ENCODE measurements around the gene MAN1B1.

The MAN1B1 gene

DNA sequence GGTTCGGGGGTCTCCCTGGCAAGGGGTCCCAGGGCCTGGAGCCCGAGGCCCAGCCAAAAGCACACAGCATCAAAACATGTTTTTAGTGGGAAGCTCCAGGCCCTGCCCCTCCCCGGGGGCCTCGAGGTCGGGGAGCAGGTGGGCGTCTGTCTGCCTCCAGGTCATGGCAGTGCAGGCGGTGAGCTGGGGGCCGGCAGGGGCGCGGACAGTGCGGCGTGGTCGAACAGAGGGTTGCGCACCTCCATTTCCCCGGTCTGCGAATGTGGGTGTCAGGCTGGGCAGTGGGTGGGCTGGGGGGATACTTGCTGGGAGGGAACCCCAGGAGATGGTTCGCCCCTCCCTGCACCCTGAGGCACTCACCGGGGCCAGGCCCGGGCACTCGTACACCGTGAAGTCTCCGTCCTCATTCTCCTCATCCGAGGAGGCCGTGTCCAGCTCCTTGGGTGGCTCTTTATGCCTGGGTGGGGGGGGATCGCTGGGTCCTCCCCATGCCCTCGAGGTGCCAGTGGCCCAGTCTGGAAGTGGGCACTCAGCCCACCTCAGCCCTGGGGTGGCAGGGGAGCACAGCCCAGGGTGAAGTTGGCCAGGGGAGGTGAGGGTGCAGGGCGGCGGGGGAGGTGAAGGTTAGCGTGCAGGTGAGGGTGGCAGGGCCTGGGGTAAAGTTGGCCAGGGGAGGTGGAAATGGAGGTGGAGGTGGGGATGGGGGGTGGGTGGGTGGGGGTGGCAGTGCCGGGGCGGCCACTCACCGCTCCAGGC, 47.0 kb upstream of the MAN1B1 start:
- Histone ChIP-seq H3K79me1 (ENCODE audit: low read length) (no peaks in the 10 kb centered on the region), H3K27ac (ENCODE audit: low read depth, low read length) (no peak overlapping the region), H3K27me3 (ENCODE audit: insufficient read depth, low read length) (peaks cover 4% of the 10 kb centered on the region), H3K79me2 (ENCODE audit: control insufficient read depth, insufficient read depth, low read length, poor library complexity) (no peaks in the 10 kb centered on the region), H3K4me1 (ENCODE audit: control insufficient read depth in 1 of 2, insufficient read depth in 2 of 2, low read length in 2 of 2) (no peaks in the 10 kb centered on the region), H4K8ac (ENCODE audit: low read depth, low read length) (no peak overlapping the region), H3K4ac (ENCODE audit: low read depth, low read length) (no peak overlapping the region), H2BK5ac (ENCODE audit: low read depth, low read length, poor library complexity) (no peak overlapping the region), H4K12ac (ENCODE audit: low read depth, low read length) (no peak overlapping the region), H2BK120ac (ENCODE audit: insufficient read depth, low read length, poor library complexity) (no peak overlapping the region), H4K91ac (ENCODE audit: low read depth, low read length) (no peak overlapping the region), H3K18ac (ENCODE audit: low read length) (no peak overlapping the region), H3K9ac (ENCODE audit: low read length) (no peak overlapping the region), H3K14ac (ENCODE audit: low read length) (no peak overlapping the region), H2AK5ac (ENCODE audit: low read length) (no peak overlapping the region), H3K36me3 (ENCODE audit: control insufficient read depth in 1 of 2, insufficient read depth in 2 of 2, low read length in 2 of 2) (no peaks in the 10 kb centered on the region), H3K4me2 (ENCODE audit: low read length) (no peak overlapping the region), H3K9me3 (ENCODE audit: insufficient read depth, low read depth, low read length) (peaks cover 5% of the 10 kb centered on the region), H3K4me3 (ENCODE audit: low read depth, low read length) (no peak overlapping the region), H2AFZ (ENCODE audit: insufficient read depth, low read length, poor library complexity) (no peak overlapping the region), H3K23ac (ENCODE audit: low read length) (no peak overlapping the region), H2BK12ac (ENCODE audit: low read length) (no peak overlapping the region)
- WGBS (ENCODE audit: extremely low coverage, insufficient coverage, insufficient read length), result no CpG with 5 or more reads among the region's 32 CpGs
- DNase-seq, result no peak

DNA sequence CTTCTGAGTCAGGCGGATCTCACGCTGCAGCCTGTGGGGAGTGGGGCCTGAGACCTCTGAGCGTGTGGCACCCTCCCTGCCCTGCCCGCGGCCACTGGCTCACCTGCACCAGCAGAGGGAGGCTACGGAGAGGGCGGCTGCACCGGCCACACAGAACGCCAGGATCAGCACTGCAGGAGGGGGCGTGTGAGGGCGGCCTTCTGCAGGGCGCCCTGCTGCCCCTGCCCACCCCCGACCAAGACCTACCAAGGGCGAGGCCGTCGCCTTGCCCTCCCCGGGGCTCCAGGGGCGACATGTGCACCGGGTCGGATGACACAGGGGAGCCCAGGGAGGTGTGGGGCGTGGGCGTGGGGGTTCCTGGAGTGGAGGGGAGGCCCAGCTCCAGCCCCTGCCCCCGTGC, 46.2 kb upstream of the MAN1B1 start:
- H3K9ac ChIP-seq (ENCODE audit: low read length), result no peak overlapping the region
- H3K4ac ChIP-seq (ENCODE audit: low read depth, low read length), result no peak overlapping the region
- no peak overlapping the region for H3K27ac ChIP-seq (ENCODE audit: low read depth, low read length)
- H2AK5ac ChIP-seq (ENCODE audit: low read length), result no peak overlapping the region
- H3K4me1 ChIP-seq (ENCODE audit: control insufficient read depth in 1 of 2, insufficient read depth in 2 of 2, low read length in 2 of 2), result peaks cover 3 to 6% of the 10 kb centered on the region in 2 experiments
- H3K79me1 ChIP-seq (ENCODE audit: low read length), result no peaks in the 10 kb centered on the region
- H2AFZ ChIP-seq (ENCODE audit: insufficient read depth, low read length, poor library complexity), result no peak overlapping the region
- H4K8ac ChIP-seq (ENCODE audit: low read depth, low read length), result no peak overlapping the region
- no peak overlapping the region for H3K14ac ChIP-seq (ENCODE audit: low read length)
- no peaks in the 10 kb centered on the region for H3K36me3 ChIP-seq (ENCODE audit: control insufficient read depth in 1 of 2, insufficient read depth in 2 of 2, low read length in 2 of 2)
- no peak overlapping the region for H3K4me2 ChIP-seq (ENCODE audit: low read length)
- H3K27me3 ChIP-seq (ENCODE audit: insufficient read depth, low read length), result peaks cover 12% of the 10 kb centered on the region
- H3K9me3 ChIP-seq (ENCODE audit: insufficient read depth, low read depth, low read length), result peaks cover 5% of the 10 kb centered on the region
- H3K79me2 ChIP-seq (ENCODE audit: control insufficient read depth, insufficient read depth, low read length, poor library complexity), result no peaks in the 10 kb centered on the region
- no peak overlapping the region for H4K91ac ChIP-seq (ENCODE audit: low read depth, low read length)
- H2BK120ac ChIP-seq (ENCODE audit: insufficient read depth, low read length, poor library complexity), result no peak overlapping the region
- no peak overlapping the region for H3K23ac ChIP-seq (ENCODE audit: low read length)
- H4K12ac ChIP-seq (ENCODE audit: low read depth, low read length), result no peak overlapping the region
- H3K18ac ChIP-seq (ENCODE audit: low read length), result no peak overlapping the region
- DNase-seq, result no peak
- WGBS (ENCODE audit: extremely low coverage, insufficient coverage, insufficient read length), result no CpG with 5 or more reads among the region's 23 CpGs
- no peak overlapping the region for H2BK12ac ChIP-seq (ENCODE audit: low read length)
- H2BK5ac ChIP-seq (ENCODE audit: low read depth, low read length, poor library complexity), result no peak overlapping the region
- no peak overlapping the region for H3K4me3 ChIP-seq (ENCODE audit: low read depth, low read length)

DNA sequence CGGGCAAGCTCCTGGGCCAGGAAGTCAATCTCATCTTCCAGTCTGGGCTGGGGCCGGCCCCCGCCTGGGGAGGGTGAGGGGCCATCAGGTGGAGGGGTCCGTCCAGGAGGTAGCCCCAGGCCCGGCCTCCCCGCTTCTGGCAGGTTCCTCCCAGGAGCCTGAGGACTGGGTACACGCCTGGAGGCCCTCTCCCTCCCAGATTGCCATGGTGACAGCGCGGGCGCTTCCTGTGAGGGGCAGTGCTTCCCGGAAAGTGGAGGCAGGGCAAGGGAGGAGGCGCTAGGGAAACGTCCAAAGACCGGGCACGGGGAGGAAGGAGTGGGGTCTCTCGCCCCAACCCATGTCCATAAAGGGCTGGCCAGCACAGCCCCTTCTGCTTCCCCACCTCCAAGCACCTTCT, 45.7 kb upstream of the MAN1B1 start:
- H3K23ac ChIP-seq (ENCODE audit: low read length), result no peak overlapping the region
- H3K27me3 ChIP-seq (ENCODE audit: insufficient read depth, low read length), result peaks cover 18% of the 10 kb centered on the region
- H3K4ac ChIP-seq (ENCODE audit: low read depth, low read length), result no peak overlapping the region
- no peak overlapping the region for H2AFZ ChIP-seq (ENCODE audit: insufficient read depth, low read length, poor library complexity)
- H3K9me3 ChIP-seq (ENCODE audit: insufficient read depth, low read depth, low read length), result peaks cover 3% of the 10 kb centered on the region
- no peaks in the 10 kb centered on the region for H3K79me1 ChIP-seq (ENCODE audit: low read length)
- peaks cover 6 to 11% of the 10 kb centered on the region in 2 experiments for H3K4me1 ChIP-seq (ENCODE audit: control insufficient read depth in 1 of 2, insufficient read depth in 2 of 2, low read length in 2 of 2)
- no peak overlapping the region for H3K18ac ChIP-seq (ENCODE audit: low read length)
- H4K91ac ChIP-seq (ENCODE audit: low read depth, low read length), result no peak overlapping the region
- no peak overlapping the region for H3K14ac ChIP-seq (ENCODE audit: low read length)
- H4K12ac ChIP-seq (ENCODE audit: low read depth, low read length), result no peak overlapping the region
- no CpG with 5 or more reads among the region's 16 CpGs for WGBS (ENCODE audit: extremely low coverage, insufficient coverage, insufficient read length)
- H3K9ac ChIP-seq (ENCODE audit: low read length), result no peak overlapping the region
- no peak overlapping the region for H3K4me2 ChIP-seq (ENCODE audit: low read length)
- H2BK5ac ChIP-seq (ENCODE audit: low read depth, low read length, poor library complexity), result no peak overlapping the region
- H2BK12ac ChIP-seq (ENCODE audit: low read length), result no peak overlapping the region
- no peak overlapping the region for H4K8ac ChIP-seq (ENCODE audit: low read depth, low read length)
- no peak overlapping the region for H3K4me3 ChIP-seq (ENCODE audit: low read depth, low read length)
- H3K79me2 ChIP-seq (ENCODE audit: control insufficient read depth, insufficient read depth, low read length, poor library complexity), result no peaks in the 10 kb centered on the region
- H2AK5ac ChIP-seq (ENCODE audit: low read length), result no peak overlapping the region
- no peak overlapping the region for H3K27ac ChIP-seq (ENCODE audit: low read depth, low read length)
- H3K36me3 ChIP-seq (ENCODE audit: control insufficient read depth in 1 of 2, insufficient read depth in 2 of 2, low read length in 2 of 2), result no peaks in the 10 kb centered on the region
- H2BK120ac ChIP-seq (ENCODE audit: insufficient read depth, low read length, poor library complexity), result no peak overlapping the region
- no peak for DNase-seq

DNA sequence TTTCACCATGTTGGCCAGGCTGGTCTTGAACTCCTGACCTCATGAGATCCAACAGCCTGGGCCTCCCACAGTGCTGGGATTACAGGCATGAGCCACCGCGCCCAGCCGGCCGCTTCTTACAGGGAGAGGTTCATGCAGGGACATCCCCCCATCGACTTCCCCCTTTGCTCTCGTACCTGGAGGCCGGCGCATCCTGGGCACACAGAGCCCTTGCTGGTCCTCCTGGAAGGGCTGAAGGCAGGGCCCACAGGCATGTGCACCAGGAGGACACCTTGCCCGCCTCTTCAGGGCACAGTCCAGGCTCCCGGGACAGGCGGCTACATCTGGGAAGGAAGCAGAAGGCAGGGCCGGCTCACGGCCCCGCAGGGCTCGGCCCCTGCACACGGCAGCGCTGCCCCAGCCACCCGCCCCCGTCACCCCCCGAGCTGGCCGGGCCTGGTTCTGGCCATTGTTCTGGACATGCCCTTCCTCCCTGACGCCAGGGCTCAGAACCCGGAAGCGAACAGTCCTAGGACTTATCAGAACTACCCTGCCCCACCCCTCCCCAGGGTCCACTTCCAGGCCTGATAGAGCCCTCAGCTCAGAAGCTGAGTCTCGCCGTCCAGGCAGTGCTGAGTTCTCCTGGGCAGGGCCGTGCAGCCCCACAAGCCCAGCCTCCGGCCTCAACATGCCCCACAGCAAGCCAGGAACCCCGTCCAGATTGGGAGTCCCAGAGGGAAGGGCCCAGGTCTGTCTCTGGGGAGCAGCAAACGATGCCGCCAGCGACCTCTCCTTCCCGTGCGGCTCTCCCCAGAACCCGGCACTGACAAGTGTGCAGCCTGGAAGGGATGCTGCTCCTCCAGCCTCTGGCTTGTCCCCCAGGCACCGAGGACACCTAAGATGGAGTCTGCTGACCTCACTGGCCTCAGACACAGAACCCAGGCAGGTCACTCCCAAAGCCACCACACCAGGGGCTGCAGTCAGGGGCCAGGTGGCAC, 43.7 kb upstream of the MAN1B1 start:
- no peak for DNase-seq
- peaks cover 24% of the 10 kb centered on the region for H3K27me3 ChIP-seq (ENCODE audit: insufficient read depth, low read length)
- no peak overlapping the region for H2BK120ac ChIP-seq (ENCODE audit: insufficient read depth, low read length, poor library complexity)
- H4K12ac ChIP-seq (ENCODE audit: low read depth, low read length), result no peak overlapping the region
- no CpG with 5 or more reads among the region's 36 CpGs for WGBS (ENCODE audit: extremely low coverage, insufficient coverage, insufficient read length)
- H3K14ac ChIP-seq (ENCODE audit: low read length), result no peak overlapping the region
- H3K9me3 ChIP-seq (ENCODE audit: insufficient read depth, low read depth, low read length), result peaks cover 3% of the 10 kb centered on the region
- no peak overlapping the region for H3K23ac ChIP-seq (ENCODE audit: low read length)
- no peak overlapping the region for H2BK5ac ChIP-seq (ENCODE audit: low read depth, low read length, poor library complexity)
- no peak overlapping the region for H3K4ac ChIP-seq (ENCODE audit: low read depth, low read length)
- H3K4me1 ChIP-seq (ENCODE audit: control insufficient read depth in 1 of 2, insufficient read depth in 2 of 2, low read length in 2 of 2), result peaks cover 9 to 14% of the 10 kb centered on the region in 2 experiments
- no peaks in the 10 kb centered on the region for H3K79me2 ChIP-seq (ENCODE audit: control insufficient read depth, insufficient read depth, low read length, poor library complexity)
- no peak overlapping the region for H3K4me2 ChIP-seq (ENCODE audit: low read length)
- H3K9ac ChIP-seq (ENCODE audit: low read length), result no peak overlapping the region
- no peak overlapping the region for H3K4me3 ChIP-seq (ENCODE audit: low read depth, low read length)
- no peak overlapping the region for H2BK12ac ChIP-seq (ENCODE audit: low read length)
- no peak overlapping the region for H2AK5ac ChIP-seq (ENCODE audit: low read length)
- no peaks in the 10 kb centered on the region for H3K79me1 ChIP-seq (ENCODE audit: low read length)
- H3K18ac ChIP-seq (ENCODE audit: low read length), result no peak overlapping the region
- H4K91ac ChIP-seq (ENCODE audit: low read depth, low read length), result no peak overlapping the region
- H3K36me3 ChIP-seq (ENCODE audit: control insufficient read depth in 1 of 2, insufficient read depth in 2 of 2, low read length in 2 of 2), result no peaks in the 10 kb centered on the region
- H2AFZ ChIP-seq (ENCODE audit: insufficient read depth, low read length, poor library complexity), result no peak overlapping the region
- no peak overlapping the region for H4K8ac ChIP-seq (ENCODE audit: low read depth, low read length)
- no peak overlapping the region for H3K27ac ChIP-seq (ENCODE audit: low read depth, low read length)

All from trophoblast cell (in vitro differentiated cells and primary cell).